ENCODE measurements around the gene CD80. TPM values are rescaled to one million over a fixed set of nuclear protein-coding genes. Genes with fewer than 3 reads are reported as not detected.

Gene CD80
- total RNA-seq, 1 donor from 2014 or later, result 0.78 TPM

DNA sequence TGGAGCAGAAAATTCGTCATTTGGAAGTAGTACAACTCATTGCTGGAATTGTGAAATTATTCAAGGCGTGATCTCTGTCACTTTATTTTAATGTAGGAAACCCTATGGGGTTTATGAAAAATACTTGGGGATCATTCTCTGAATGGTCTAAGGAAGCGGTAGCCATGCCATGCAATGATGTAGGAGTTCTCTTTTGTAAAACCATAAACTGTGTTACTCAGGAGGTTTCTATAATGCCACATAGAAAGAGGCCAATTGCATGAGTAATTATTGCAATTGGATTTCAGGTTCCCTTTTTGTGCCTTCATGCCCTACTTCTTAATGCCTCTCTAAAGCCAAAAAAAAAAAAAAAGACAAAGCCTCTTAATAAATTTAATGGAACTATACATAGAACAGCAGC is 66.6 kb downstream of the CD80 start:
- DNase-seq, result no peak

DNA sequence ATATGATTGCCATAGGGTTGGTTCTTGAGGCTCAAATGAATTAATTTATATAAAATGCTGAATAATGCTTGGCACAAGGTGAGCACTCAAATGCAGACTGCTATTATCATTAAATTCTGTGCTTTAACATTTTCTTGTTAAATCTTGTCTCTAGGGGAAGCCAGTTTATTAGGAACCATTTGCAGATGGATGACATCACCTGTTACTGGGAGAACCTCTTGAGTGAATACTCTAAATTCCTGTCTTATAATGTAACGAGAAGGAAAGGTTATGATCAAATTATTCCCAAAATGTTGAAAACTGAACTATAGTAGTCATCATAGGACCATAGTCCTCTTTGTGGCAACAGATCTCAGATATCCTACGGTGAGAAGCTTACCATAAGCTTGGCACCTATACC is 67.3 kb downstream of the CD80 start:
- no peak for DNase-seq

DNA sequence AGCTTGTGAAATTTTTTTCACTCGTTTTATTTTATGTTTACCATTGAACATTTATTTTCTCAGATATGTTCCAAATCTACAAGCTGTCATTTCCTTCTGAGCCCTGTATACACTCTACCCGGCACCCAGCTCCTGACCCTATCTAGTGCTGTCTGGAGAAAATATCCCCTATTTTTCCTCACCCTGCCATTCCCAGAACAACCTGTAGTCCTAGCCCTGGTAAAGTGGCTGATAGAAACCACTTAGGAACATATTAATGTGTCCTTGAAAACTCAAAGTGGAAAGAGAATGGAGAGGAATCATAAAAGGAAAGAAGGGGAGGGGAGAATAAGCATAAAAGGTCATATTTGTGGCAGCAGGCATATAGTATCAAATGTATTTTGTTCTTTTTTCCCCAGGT is 69.3 kb downstream of the CD80 start:
- DNase-seq, result no peak

DNA sequence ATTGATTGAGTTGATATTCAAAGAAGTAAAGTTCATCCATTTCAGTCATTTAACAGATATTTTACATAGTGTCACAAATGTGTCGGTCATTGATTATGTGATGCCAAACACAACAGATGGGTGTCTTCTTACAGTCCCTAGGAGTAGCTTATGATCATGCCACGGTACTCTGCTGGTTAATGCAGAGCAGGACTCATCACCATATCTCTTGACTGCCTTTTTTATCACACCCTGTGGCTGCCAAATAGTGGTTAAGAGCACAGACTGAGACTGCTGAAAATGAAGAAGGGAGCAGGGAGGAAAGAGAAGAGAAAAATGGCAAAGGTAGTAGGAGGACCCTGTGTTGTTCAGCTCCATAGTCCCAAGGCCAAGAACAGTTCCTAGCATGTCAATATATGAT is 73.9 kb downstream of the CD80 start:
- no peak for DNase-seq

DNA sequence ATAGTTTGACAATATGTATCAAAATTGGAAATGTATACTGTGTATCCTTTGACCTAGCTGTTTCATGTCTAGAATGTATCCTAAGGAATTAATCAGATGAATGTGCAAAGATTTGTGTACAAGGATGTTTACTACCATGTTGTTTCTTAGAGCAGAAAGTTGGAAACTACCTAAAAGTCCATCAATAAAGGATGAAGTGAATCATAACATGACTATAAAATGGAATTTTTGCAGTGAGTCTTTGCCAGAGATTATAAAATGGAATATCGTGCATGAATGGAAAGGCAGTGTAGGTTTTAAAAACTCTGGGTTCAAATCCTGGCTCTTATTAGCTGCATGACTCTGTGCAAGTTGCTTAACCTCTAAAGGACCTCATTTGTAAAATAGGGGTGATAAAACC is 76.3 kb downstream of the CD80 start:
- no peak for DNase-seq

DNA sequence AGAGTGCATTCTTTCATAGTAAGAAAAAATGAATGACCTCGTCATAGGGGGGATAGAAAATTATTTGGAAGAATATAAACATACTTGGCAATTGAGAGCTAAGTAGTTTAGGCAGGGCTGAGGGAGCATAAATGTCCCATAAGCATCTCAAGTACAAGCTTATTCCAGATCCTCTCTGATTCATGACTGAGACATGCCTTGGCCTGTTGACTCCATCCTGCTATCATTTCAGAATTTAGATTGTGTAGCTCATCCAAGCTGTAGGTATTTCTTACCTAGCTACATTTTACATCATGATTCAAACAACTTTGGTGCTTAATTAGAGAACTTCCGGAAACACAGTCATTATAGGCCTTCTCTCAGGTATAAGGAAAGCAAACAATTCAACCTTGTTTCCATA is 78.3 kb downstream of the CD80 start:
- no peak for DNase-seq

Other genes starting within 250 kb of the CD80 start
- gene TMEM39A, start 96.0 kb downstream of the CD80 start, total RNA-seq, result 11.2 TPM
- 17.8 TPM for gene POGLUT1, start 90.7 kb downstream of the CD80 start, total RNA-seq
- 31.2 TPM for gene TIMMDC1, start 61.1 kb downstream of the CD80 start, total RNA-seq
- 1.2 TPM for gene ADPRH, start 19.9 kb upstream of the CD80 start, total RNA-seq
- gene PLA1A, start 38.3 kb upstream of the CD80 start, total RNA-seq, result not detected
- 0.94 TPM for gene POPDC2, start 101.0 kb upstream of the CD80 start, total RNA-seq
- gene COX17, start 117.8 kb upstream of the CD80 start, total RNA-seq, result 16.8 TPM
- 6.4 TPM for gene CFAP91, start 143.4 kb upstream of the CD80 start, total RNA-seq
- 0.16 TPM for gene NR1I2, start 222.5 kb upstream of the CD80 start, total RNA-seq

Data from occipital lobe (tissue), 2 donors.